Gastrocnemius medialis (tissue), 4 donors: Measurements from ENCODE around the gene CHCHD10.

ENCODE experiments used
- CTCF ChIP-seq, 5 experiments: fragments of 450-650 bp in 3 of 5; fragments of 200-600 bp in 2 of 5; sonication (generic) in 2 of 5; IDR thresholded peaks in 4 of 5; conservative IDR thresholded peaks in 1 of 5; 1 replicate in 4 of 5; 2 replicates in 1 of 5; pipeline ENCODE4 v1.5.1; 2016 to 2019; ENCODE audit warnings: antibody characterized with exemption in 5 of 5, mild to moderate bottlenecking in 3 of 5, moderate library complexity in 3 of 5
- POLR2A ChIP-seq, 2 donors: fragments of 450-650 bp; IDR thresholded peaks; one replicate each; pipeline ENCODE4 v1.6.1; 2017; ENCODE audit warnings: antibody characterized with exemption in 2 of 2, mild to moderate bottlenecking in 2 of 2, moderate library complexity in 2 of 2

- TF ChIP-seq POLR2A (IDR thresholded peaks at IDR 0.05) (no peak), CTCF (IDR thresholded peaks at IDR 0.05 in 4 of 5, conservative IDR thresholded peaks at IDR 0.05 in 1 of 5) (no peak)
These were observed 13.3 kb upstream of the CHCHD10 start for GRCh38 chr22:23781065-23781464.
